Vagina (tissue), 2 donors: ENCODE measurements around the gene OR4D11.

ENCODE experiments used
- POLR2AphosphoS5 ChIP-seq, 2 donors: sonication (generic); formaldehyde crosslinking; IDR thresholded peaks; one replicate each; pipeline ENCODE4 v1.9.0; 2017; ENCODE audit warnings: antibody characterized with exemption in 2 of 2, mild to moderate bottlenecking in 2 of 2, low read depth in 1 of 2; ENCODE audit not compliant: insufficient read depth in 1 of 2
- TF ChIP-seq, protein P1 (sequence below), 3 experiments: fragments of 450-650 bp in 2 of 3; fragments of 200-600 bp in 1 of 3; sonication (generic) in 1 of 3; IDR thresholded peaks; one replicate each; pipeline ENCODE4 v1.5.1; 2017 to 2019; ENCODE audit warnings: antibody characterized with exemption in 3 of 3, mild to moderate bottlenecking in 2 of 3, moderate library complexity in 2 of 3

DNA sequence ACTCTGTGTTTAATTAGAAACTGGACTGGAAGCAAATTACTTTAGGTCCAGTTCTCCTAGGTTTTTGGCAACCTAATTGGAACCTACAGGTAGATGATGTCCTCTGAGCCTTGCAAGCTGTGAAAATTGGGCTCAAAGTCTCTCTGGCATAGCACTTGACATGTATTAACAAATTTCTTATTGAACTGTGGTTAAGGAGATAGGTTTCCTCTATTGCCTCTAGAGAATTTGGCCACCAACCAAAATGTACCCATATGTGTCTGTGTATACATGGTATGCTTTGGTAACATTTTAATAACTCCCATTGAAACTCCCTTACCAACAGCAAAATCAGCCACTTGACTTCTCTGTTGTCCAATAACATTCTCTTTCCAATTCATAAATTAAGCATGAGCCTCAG lies 30.4 kb upstream of the OR4D11 start, which contains the start of gene OR4D10:
- no peak for TF ChIP-seq POLR2AphosphoS5 (IDR thresholded peaks at IDR 0.05; ENCODE audit: insufficient read depth in 1 of 2, low read depth in 1 of 2)
- TF ChIP-seq, protein P1, sequence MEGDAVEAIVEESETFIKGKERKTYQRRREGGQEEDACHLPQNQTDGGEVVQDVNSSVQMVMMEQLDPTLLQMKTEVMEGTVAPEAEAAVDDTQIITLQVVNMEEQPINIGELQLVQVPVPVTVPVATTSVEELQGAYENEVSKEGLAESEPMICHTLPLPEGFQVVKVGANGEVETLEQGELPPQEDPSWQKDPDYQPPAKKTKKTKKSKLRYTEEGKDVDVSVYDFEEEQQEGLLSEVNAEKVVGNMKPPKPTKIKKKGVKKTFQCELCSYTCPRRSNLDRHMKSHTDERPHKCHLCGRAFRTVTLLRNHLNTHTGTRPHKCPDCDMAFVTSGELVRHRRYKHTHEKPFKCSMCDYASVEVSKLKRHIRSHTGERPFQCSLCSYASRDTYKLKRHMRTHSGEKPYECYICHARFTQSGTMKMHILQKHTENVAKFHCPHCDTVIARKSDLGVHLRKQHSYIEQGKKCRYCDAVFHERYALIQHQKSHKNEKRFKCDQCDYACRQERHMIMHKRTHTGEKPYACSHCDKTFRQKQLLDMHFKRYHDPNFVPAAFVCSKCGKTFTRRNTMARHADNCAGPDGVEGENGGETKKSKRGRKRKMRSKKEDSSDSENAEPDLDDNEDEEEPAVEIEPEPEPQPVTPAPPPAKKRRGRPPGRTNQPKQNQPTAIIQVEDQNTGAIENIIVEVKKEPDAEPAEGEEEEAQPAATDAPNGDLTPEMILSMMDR (IDR thresholded peaks at IDR 0.05) = no peak
